Dedifferentiated amniotic fluid mesenchymal stem cell (primary cell): Measurements from ENCODE around the gene ZMYM4.
"Not testable (repeated sequence)": the region's sequence is repeated elsewhere in the genome, so short reads cannot be mapped to it uniquely, and the experiment has no call there.

Experiments used
- DNase-seq: peaks from one replicate; pipeline ENCODE4 v3.0.0-alpha.2; 2016; ENCODE audit errors: extremely low spot score

Gene ZMYM4

GRCh38 chr1:35453031-35453430, 184.5 kb downstream of the ZMYM4 start:
- no peak for DNase-seq

GRCh38 chr1:35454176-35454575, 185.7 kb downstream of the ZMYM4 start:
- no peak for DNase-seq

GRCh38 chr1:35454616-35455015, 186.1 kb downstream of the ZMYM4 start:
- peak; percentile 65 for DNase-seq

GRCh38 chr1:35460796-35461195, 192.3 kb downstream of the ZMYM4 start:
- no peak for DNase-seq

GRCh38 chr1:35461966-35462651, 193.6 kb downstream of the ZMYM4 start:
- DNase-seq, result no peak

- no peak for DNase-seq
These were observed 194.7 kb downstream of the ZMYM4 start for GRCh38 chr1:35463232-35463631.

GRCh38 chr1:35463749-35464148, 195.2 kb downstream of the ZMYM4 start:
- not testable (repeated sequence) for DNase-seq

GRCh38 chr1:35466120-35466519, 197.6 kb downstream of the ZMYM4 start:
- DNase-seq, result no peak

GRCh38 chr1:35470977-35471613, 202.6 kb downstream of the ZMYM4 start:
- no peak for DNase-seq
